ENCODE results near the gene NDOR1. TPM values are rescaled to one million over a fixed set of nuclear protein-coding genes. Genes with fewer than 3 reads are reported as not detected.
A peak's percentile ranks its signal among the peaks of the same experiment; 100 is the strongest.

NDOR1 gene
- total RNA-seq, 2 donors from 2014 or later = 17.1 to 22.7 TPM

DNA sequence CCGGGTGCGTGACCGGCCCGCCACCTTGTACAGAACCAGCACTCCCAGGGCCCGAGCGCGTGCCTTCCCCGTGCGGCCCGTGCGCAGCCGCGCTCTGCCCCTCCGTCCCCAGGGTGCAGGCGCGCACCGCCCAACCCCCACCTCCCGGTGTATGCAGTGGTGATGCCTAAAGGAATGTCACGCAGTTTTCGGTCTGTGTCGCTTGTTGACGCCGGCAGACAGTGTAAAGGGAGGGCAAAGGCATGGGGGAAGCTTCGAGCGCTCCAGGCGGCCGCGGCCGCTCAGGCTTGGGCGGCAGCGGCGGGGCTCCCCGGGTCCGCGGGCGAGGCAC, 37.0 kb upstream of the NDOR1 start:
- TF ChIP-seq CTCF (IDR thresholded peaks at IDR 0.05) (no peak), POLR2A (IDR thresholded peaks at IDR 0.05) (no peak)
- peak; percentile 12 for ATAC-seq
- H3K36me3 ChIP-seq (replicated peaks in 1 of 2; ENCODE audit: insufficient read depth in 1 of 2, low read depth in 2 of 2) = no peaks in the 10 kb centered on the region
- intact Hi-C loops (cut with DNase I) = loop anchor here (5.0 kb wide), 1 partner anchor 36 kb away; no protein-coding TSS in a partner anchor
- peaks cover 35% of the 10 kb centered on the region for H3K4me1 ChIP-seq
- WGBS, 2 donors = 0% methylated on average over 6 to 36 of the region's 36 CpGs
- no peak overlapping the region for H3K4me3 ChIP-seq
- H3K27me3 ChIP-seq = peaks cover 0 to 5% of the 10 kb centered on the region in 2 donors
- peak in 1 of 4 donors; percentile 28 for DNase-seq
- H3K27ac ChIP-seq = no peak overlapping the region
- no peaks in the 10 kb centered on the region for H3K9me3 ChIP-seq

GRCh38 chr9:137168904-137169856, 36.3 kb upstream of the NDOR1 start:
- no peaks in the 10 kb centered on the region for H3K36me3 ChIP-seq (replicated peaks in 1 of 2; ENCODE audit: insufficient read depth in 1 of 2, low read depth in 2 of 2)
- H3K27ac ChIP-seq = peak overlapping the region in 1 of 4 donors; percentile 3
- H3K9me3 ChIP-seq = no peaks in the 10 kb centered on the region
- peak; percentile 68 to 83 (median 72) for DNase-seq
- no peak overlapping the region for H3K4me3 ChIP-seq
- peaks cover 0 to 5% of the 10 kb centered on the region in 2 donors for H3K27me3 ChIP-seq
- TF ChIP-seq POLR2A (IDR thresholded peaks at IDR 0.05) (peak in 2 of 3 donors; percentile 9 to 15), CTCF (IDR thresholded peaks at IDR 0.05) (peak in 4 of 7 experiments; percentile 20 to 45 (median 35))
- WGBS, 2 donors = 0 to 4% methylated on average over 11 to 124 of the region's 124 CpGs
- H3K4me1 ChIP-seq = peaks cover 35% of the 10 kb centered on the region
- peak; percentile 70 for ATAC-seq
- intact Hi-C loops (cut with DNase I) = loop anchor here (5.0 kb wide), 1 partner anchor 37 kb away; no protein-coding TSS in a partner anchor

DNA sequence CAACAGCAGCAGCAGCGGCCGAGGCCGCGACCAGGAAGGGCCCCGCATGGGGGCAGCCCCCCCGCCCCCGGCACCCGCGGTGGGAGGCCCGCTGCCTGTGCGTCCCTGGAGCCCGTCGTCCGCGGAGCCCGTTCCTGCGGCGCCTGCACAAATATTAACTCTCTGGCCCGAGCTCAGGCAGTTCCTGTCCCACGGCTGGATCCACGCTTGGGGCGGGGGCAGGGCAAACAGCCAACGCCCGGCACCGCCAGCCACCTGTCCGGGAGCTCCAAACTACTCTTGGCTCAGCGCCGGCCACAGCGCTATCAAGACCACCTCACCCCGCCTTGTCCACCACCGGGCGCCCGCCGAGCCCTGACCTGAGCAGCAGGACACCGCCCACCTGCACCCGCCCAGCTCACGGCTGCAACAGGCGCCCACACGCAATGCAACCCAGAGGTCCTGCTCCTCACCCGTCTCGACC, 35.6 kb upstream of the NDOR1 start, which contains the start of gene LRRC26:
LRRC26 (minus strand) TSS at position 156 of the 463 bp plus-strand sequence; CDS start at position 48, 108 bp downstream.
- no peak within 1 kb of the TSS for H3K4me3 ChIP-seq
- TF ChIP-seq CTCF (IDR thresholded peaks at IDR 0.05) = no peak
- no peak for TF ChIP-seq POLR2A (IDR thresholded peaks at IDR 0.05)
- no peak for ATAC-seq
- H3K36me3 ChIP-seq (replicated peaks in 1 of 2; ENCODE audit: insufficient read depth in 1 of 2, low read depth in 2 of 2) = no peaks in the 10 kb centered on the region
- H3K27me3 ChIP-seq = peaks cover 0 to 1% of the 10 kb centered on the region in 2 donors
- peaks cover 35% of the 10 kb centered on the region for H3K4me1 ChIP-seq
- intact Hi-C loops (cut with DNase I) = loop anchor here (5.0 kb wide), 1 partner anchor 38 kb away; no protein-coding TSS in a partner anchor
- H3K9me3 ChIP-seq = no peaks in the 10 kb centered on the region
- DNase-seq = peak in 2 of 4 donors; percentile 28 to 38
- peak within 1 kb of the TSS in 1 of 4 donors; percentile 3 for H3K27ac ChIP-seq
- 14 to 35% methylated on average over 11 to 38 of the region's 41 CpGs for WGBS, 2 donors

GRCh38 chr9:137170486-137171148, 34.9 kb upstream of the NDOR1 start:
- TF ChIP-seq POLR2A (IDR thresholded peaks at IDR 0.05) (no peak), CTCF (IDR thresholded peaks at IDR 0.05) (no peak)
- Histone ChIP-seq H3K27me3 (no peaks in the 10 kb centered on the region), H3K4me3 (no peak overlapping the region), H3K36me3 (replicated peaks in 1 of 2; ENCODE audit: insufficient read depth in 1 of 2, low read depth in 2 of 2) (no peaks in the 10 kb centered on the region), H3K4me1 (peaks cover 35% of the 10 kb centered on the region), H3K9me3 (no peaks in the 10 kb centered on the region), H3K27ac (no peak overlapping the region)
- no peak for ATAC-seq
- no peak for DNase-seq
- intact Hi-C loops (cut with DNase I) = no loop called here
- 68 to 75% methylated on average over 8 to 12 of the region's 14 CpGs for WGBS, 2 donors
